Upper lobe of left lung (tissue), 4 donors: Measurements from ENCODE around the gene SMIM14.

Experiments
- CTCF ChIP-seq, 6 experiments: fragments of 450-650 bp in 4 of 6; fragments of 200-600 bp in 2 of 6; sonication (generic) in 2 of 6; IDR thresholded peaks; one replicate each; pipeline ENCODE4 v1.5.1; 2016 to 2019; ENCODE audit warnings: antibody characterized with exemption in 6 of 6
- POLR2A ChIP-seq, 4 donors: fragments of 450-650 bp; IDR thresholded peaks; one replicate each; pipeline ENCODE4 v1.5.1; 2016 to 2017; ENCODE audit warnings: antibody characterized with exemption in 4 of 4, mild to moderate bottlenecking in 2 of 4
- POLR2AphosphoS5 ChIP-seq, 2 donors: sonication (generic); formaldehyde crosslinking; IDR thresholded peaks; one replicate each; pipeline ENCODE4 v1.5.1; 2017; ENCODE audit warnings: antibody characterized with exemption in 2 of 2

GRCh38 chr4:39533541-39533940 is 105.1 kb downstream of the SMIM14 start:
- TF ChIP-seq CTCF (IDR thresholded peaks at IDR 0.05) (no peak), POLR2A (IDR thresholded peaks at IDR 0.05) (no peak), POLR2AphosphoS5 (IDR thresholded peaks at IDR 0.05) (no peak)
